GM21528 (cell line): Measurements from ENCODE around the gene TIMM44.
A peak's percentile ranks its signal among the peaks of the same experiment; 100 is the strongest.

Experiments
- ATAC-seq: cut with Tn5 transposase; IDR thresholded peaks from one replicate; pipeline ENCODE4 v1.9.1; 2021; ENCODE audit warnings: mild to moderate bottlenecking, moderate library complexity; ENCODE audit not compliant: unreplicated experiment, low FRiP score

TIMM44 gene

GRCh38 chr19:7943444-7944176 is at the start of gene TIMM44:
TIMM44 (minus strand) TSS chr19:7943666; CDS start chr19:7943651, 15 bp downstream.
- ATAC-seq, result peak; percentile 91

GRCh38 chr19:7992575-7992974 is 49.1 kb upstream of the TIMM44 start:
- no peak for ATAC-seq

GRCh38 chr19:7989071-7989575 is 45.7 kb upstream of the TIMM44 start:
- ATAC-seq, result no peak

GRCh38 chr19:7988307-7988706 is 44.8 kb upstream of the TIMM44 start:
- ATAC-seq, result no peak

- ATAC-seq, result no peak
Observed at GRCh38 chr19:7987114-7987768, 43.8 kb upstream of the TIMM44 start.

- ATAC-seq, result no peak
Observed at GRCh38 chr19:7986321-7987113, 43.1 kb upstream of the TIMM44 start.

GRCh38 chr19:7985481-7985911 is 42.0 kb upstream of the TIMM44 start:
- ATAC-seq, result no peak

- ATAC-seq, result no peak
Observed at GRCh38 chr19:7983995-7984837, 40.8 kb upstream of the TIMM44 start.

- no peak for ATAC-seq
Observed at GRCh38 chr19:7983286-7983950, 40.0 kb upstream of the TIMM44 start.

GRCh38 chr19:7982651-7983099 is 39.2 kb upstream of the TIMM44 start:
- no peak for ATAC-seq

- ATAC-seq, result no peak
Observed at GRCh38 chr19:7982103-7982502, 38.6 kb upstream of the TIMM44 start.

GRCh38 chr19:7981661-7982060 is 38.2 kb upstream of the TIMM44 start:
- no peak for ATAC-seq

GRCh38 chr19:7981199-7981598 is 37.7 kb upstream of the TIMM44 start:
- no peak for ATAC-seq

- no peak for ATAC-seq
Observed at GRCh38 chr19:7980635-7981121, 37.2 kb upstream of the TIMM44 start.

- ATAC-seq, result no peak
Observed at GRCh38 chr19:7980168-7980567, 36.7 kb upstream of the TIMM44 start.

GRCh38 chr19:7979559-7979958 is 36.1 kb upstream of the TIMM44 start:
- no peak for ATAC-seq

- no peak for ATAC-seq
Observed at GRCh38 chr19:7979011-7979410, 35.5 kb upstream of the TIMM44 start.

- ATAC-seq, result no peak
Observed at GRCh38 chr19:7978179-7978825, 34.8 kb upstream of the TIMM44 start.

GRCh38 chr19:7977723-7978040 is 34.2 kb upstream of the TIMM44 start:
- ATAC-seq, result no peak
